ENCODE measurements around the gene GRID1.

GRCh38 chr10:86059892-86060291, 306.7 kb downstream of the GRID1 start:
- TF ChIP-seq CTCF (IDR thresholded peaks at IDR 0.05) (no peak), POLR2A (IDR thresholded peaks at IDR 0.05) (no peak)
